RWPE2 (cell line): ENCODE data around the gene CYB5R4.
A peak's percentile ranks its signal among the peaks of the same experiment; 100 is the strongest.
"Not testable (repeated sequence)": the region's sequence is repeated elsewhere in the genome, so short reads cannot be mapped to it uniquely, and the experiment has no call there.

Experiments used
- ATAC-seq: fragments of 200-7000 bp; cut with Tn5 transposase; 3 replicates; pipeline ENCODE4 v1.9.1; 2021; ENCODE audit warnings: low read depth
- DNase-seq: peaks from one replicate; pipeline ENCODE4 v3.0.0-alpha.2; 2020; ENCODE audit warnings: low spot score
- H3K27ac ChIP-seq: fragments of 450-650 bp; 2 replicates; pipeline ENCODE4 v1.5.1; 2017; ENCODE audit warnings: mild to moderate bottlenecking; ENCODE audit not compliant: poor library complexity, severe bottlenecking
- H3K27me3 ChIP-seq: fragments of 250-450 bp; sonication (Bioruptor Pico); 2 replicates; pipeline ENCODE4 v1.5.1; 2021; ENCODE audit warnings: mild to moderate bottlenecking, moderate library complexity; ENCODE audit not compliant: insufficient read depth, poor library complexity, severe bottlenecking
- H3K36me3 ChIP-seq: fragments of 250-450 bp; sonication (Bioruptor Pico); 2 replicates; pipeline ENCODE4 v1.5.1; 2020; ENCODE audit warnings: low read depth, mild to moderate bottlenecking, moderate library complexity
- H3K4me1 ChIP-seq: fragments of 250-450 bp; sonication (Bioruptor Pico); 2 replicates; pipeline ENCODE4 v1.5.1; 2021; ENCODE audit warnings: mild to moderate bottlenecking, moderate library complexity; ENCODE audit not compliant: insufficient read depth, poor library complexity, severe bottlenecking
- H3K4me3 ChIP-seq: fragments of 250-450 bp; sonication (Bioruptor Pico); 2 replicates; pipeline ENCODE4 v1.5.1; 2021; ENCODE audit warnings: mild to moderate bottlenecking, moderate library complexity; ENCODE audit not compliant: severe bottlenecking
- H3K9me3 ChIP-seq: fragments of 250-450 bp; sonication (Bioruptor Pico); 2 replicates; pipeline ENCODE4 v1.5.1; 2021; ENCODE audit warnings: mild to moderate bottlenecking, moderate library complexity; ENCODE audit not compliant: severe bottlenecking
- CTCF ChIP-seq: fragments of 450-650 bp; IDR thresholded peaks from one replicate; pipeline ENCODE4 v1.5.1; 2017; ENCODE audit warnings: mild to moderate bottlenecking, moderate library complexity; ENCODE audit not compliant: poor library complexity, severe bottlenecking

Gene CYB5R4

GRCh38 chr6:83901624-83902023, 42.1 kb downstream of the CYB5R4 start:
- no peak for TF ChIP-seq CTCF
- DNase-seq (no peak), ATAC-seq (no peak)
- Histone ChIP-seq H3K36me3 (no peaks in the 10 kb centered on the region), H3K4me1 (no peaks in the 10 kb centered on the region), H3K4me3 (no peak overlapping the region), H3K27me3 (no peaks in the 10 kb centered on the region), H3K9me3 (no peaks in the 10 kb centered on the region), H3K27ac (no peak overlapping the region)

- Histone ChIP-seq H3K27ac (no peak overlapping the region), H3K4me1 (no peaks in the 10 kb centered on the region), H3K9me3 (no peaks in the 10 kb centered on the region), H3K36me3 (no peaks in the 10 kb centered on the region), H3K4me3 (no peak overlapping the region), H3K27me3 (no peaks in the 10 kb centered on the region)
- DNase-seq (no peak), ATAC-seq (no peak)
- no peak for TF ChIP-seq CTCF
These were observed 44.9 kb downstream of the CYB5R4 start for GRCh38 chr6:83904395-83904794.

- Histone ChIP-seq H3K27me3 (no peaks in the 10 kb centered on the region), H3K9me3 (no peaks in the 10 kb centered on the region), H3K4me1 (no peaks in the 10 kb centered on the region), H3K4me3 (no peak overlapping the region), H3K36me3 (no peaks in the 10 kb centered on the region), H3K27ac (no peak overlapping the region)
- no peak for DNase-seq
- ATAC-seq = no peak
- no peak for TF ChIP-seq CTCF
These were observed 46.2 kb downstream of the CYB5R4 start for GRCh38 chr6:83905648-83906047.

- H3K27ac ChIP-seq, H3K9me3 ChIP-seq, H3K36me3 ChIP-seq, H3K4me3 ChIP-seq, ATAC-seq, H3K4me1 ChIP-seq, DNase-seq, H3K27me3 ChIP-seq: not testable (repeated sequence)
These were observed 48.3 kb downstream of the CYB5R4 start for GRCh38 chr6:83907623-83908390.

GRCh38 chr6:83908813-83909212, 49.3 kb downstream of the CYB5R4 start:
- H3K27ac ChIP-seq = no peak overlapping the region
- H3K4me3 ChIP-seq = no peak overlapping the region
- no peak for DNase-seq
- H3K9me3 ChIP-seq = no peaks in the 10 kb centered on the region
- ATAC-seq = peak; percentile 57; the same call in 2 of the 3 replicates
- no peaks in the 10 kb centered on the region for H3K36me3 ChIP-seq
- H3K27me3 ChIP-seq = no peaks in the 10 kb centered on the region
- no peaks in the 10 kb centered on the region for H3K4me1 ChIP-seq
- TF ChIP-seq CTCF = no peak
